ENCODE measurements around the gene FGF12.
A peak's percentile ranks its signal among the peaks of the same experiment; 100 is the strongest.
"Not testable (repeated sequence)": the region's sequence is repeated elsewhere in the genome, so short reads cannot be mapped to it uniquely, and the experiment has no call there.

FGF12 gene

GRCh38 chr3:192577271-192577670, 150.1 kb downstream of the FGF12 start:
- no peak for DNase-seq

- not testable (repeated sequence) for DNase-seq
Measured at GRCh38 chr3:192576704-192577103, 150.6 kb downstream of the FGF12 start.

- DNase-seq, result no peak
Measured at GRCh38 chr3:192575879-192576506, 151.3 kb downstream of the FGF12 start.

GRCh38 chr3:192573240-192573639, 154.1 kb downstream of the FGF12 start:
- no peak for DNase-seq

GRCh38 chr3:192570821-192571791, 156.2 kb downstream of the FGF12 start:
- peak in 2 of 3 donors; percentile 4 to 16 for DNase-seq

GRCh38 chr3:192570315-192570714, 157.0 kb downstream of the FGF12 start:
- DNase-seq, result no peak

- DNase-seq, result peak; percentile 58 to 70 (median 64)
Measured at GRCh38 chr3:192566706-192567290, 160.5 kb downstream of the FGF12 start.

- no peak for DNase-seq
Measured at GRCh38 chr3:192564611-192565010, 162.7 kb downstream of the FGF12 start.

GRCh38 chr3:192563417-192563816, 163.9 kb downstream of the FGF12 start:
- DNase-seq, result no peak

GRCh38 chr3:192553707-192554106, 173.6 kb downstream of the FGF12 start:
- no peak for DNase-seq

- DNase-seq, result no peak
Measured at GRCh38 chr3:192550356-192550755, 177.0 kb downstream of the FGF12 start.

GRCh38 chr3:192545333-192545732, 182.0 kb downstream of the FGF12 start:
- no peak for DNase-seq

GRCh38 chr3:192543163-192543562, 184.2 kb downstream of the FGF12 start:
- no peak for DNase-seq

- no peak for DNase-seq
Measured at GRCh38 chr3:192516820-192517219, 210.5 kb downstream of the FGF12 start.

GRCh38 chr3:192515664-192516045, 211.7 kb downstream of the FGF12 start:
- no peak for DNase-seq

GRCh38 chr3:192514754-192515663, 212.3 kb downstream of the FGF12 start:
- DNase-seq, result peak in 1 of 3 donors; percentile 2

- no peak for DNase-seq
Measured at GRCh38 chr3:192514081-192514753, 213.1 kb downstream of the FGF12 start.

GRCh38 chr3:192505731-192506130, 221.6 kb downstream of the FGF12 start:
- no peak for DNase-seq

GRCh38 chr3:192501401-192501800, 225.9 kb downstream of the FGF12 start:
- DNase-seq, result no peak

GRCh38 chr3:192496905-192497587, 230.3 kb downstream of the FGF12 start:
- no peak for DNase-seq

- no peak for DNase-seq
Measured at GRCh38 chr3:192494174-192494573, 233.2 kb downstream of the FGF12 start.

Data from suppressor macrophage treated with lipopolysaccharide for 1 hour (primary cell).